Activated CD8-positive, alpha-beta memory T cell treated with anti-CD3 and anti-CD28 coated beads for 48 hours (primary cell): ENCODE results near the gene UBLCP1.
"Not testable (repeated sequence)": the region's sequence is repeated elsewhere in the genome, so short reads cannot be mapped to it uniquely, and the experiment has no call there.

ENCODE experiments used
- DNase-seq, 3 experiments: peaks; one replicate each; pipeline ENCODE4 v3.0.0-alpha.2; 2020; ENCODE audit warnings: low read depth in 2 of 3, low spot score in 2 of 3

Gene UBLCP1

GRCh38 chr5:159249158-159249557 lies 13.9 kb upstream of the UBLCP1 start:
- DNase-seq, result no peak

DNA sequence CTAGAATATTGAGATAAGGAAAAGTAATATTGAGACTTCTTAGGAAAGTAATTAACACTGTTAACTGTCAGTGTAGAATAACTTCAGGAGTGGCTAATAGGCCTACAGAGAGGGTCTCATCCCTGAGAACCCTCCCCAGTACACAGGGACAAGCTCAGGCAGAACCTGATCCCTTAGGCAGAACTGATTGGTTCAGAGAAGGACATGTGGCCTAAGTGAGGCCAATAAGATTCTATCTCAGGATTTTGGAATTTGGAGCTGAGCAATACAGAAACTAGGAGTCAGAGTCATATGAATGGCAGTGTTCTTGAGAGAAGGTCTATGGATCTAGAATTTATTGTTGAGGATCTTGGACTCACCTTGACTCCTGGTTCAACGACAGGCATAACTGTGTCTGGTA lies 10.9 kb upstream of the UBLCP1 start:
- DNase-seq, result no peak

DNA sequence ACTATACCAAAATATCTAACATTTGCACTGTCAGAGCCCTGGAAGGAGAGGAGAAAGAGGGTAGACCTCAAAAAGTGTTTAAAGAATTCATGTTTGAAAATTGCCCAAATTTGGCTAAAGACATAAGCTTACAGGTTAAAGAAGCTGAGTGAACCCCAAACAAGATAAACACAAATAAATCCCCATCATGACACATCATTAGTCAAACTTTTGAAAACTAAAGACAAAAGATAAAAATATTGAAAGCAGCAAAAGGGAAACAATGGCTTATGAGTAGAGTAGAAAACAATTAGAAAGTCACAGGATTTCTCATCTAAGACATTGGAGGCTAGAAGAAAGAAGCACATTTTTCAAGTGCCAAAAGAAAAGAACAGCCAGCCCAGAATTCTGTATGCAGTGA lies 6.1 kb upstream of the UBLCP1 start:
- no peak for DNase-seq

- DNase-seq, result no peak
Observed at GRCh38 chr5:159257629-159258283, 5.3 kb upstream of the UBLCP1 start.

GRCh38 chr5:159258361-159258760 lies 4.7 kb upstream of the UBLCP1 start:
- DNase-seq, result no peak

- DNase-seq, result not testable (repeated sequence)
Observed at GRCh38 chr5:159260212-159260611, 2.9 kb upstream of the UBLCP1 start.

- DNase-seq, result no peak
Observed at GRCh38 chr5:159262472-159262858, 625 bp upstream of the UBLCP1 start.

GRCh38 chr5:159263569-159263905 lies 447 bp downstream of the UBLCP1 start:
- DNase-seq, result no peak

- DNase-seq, result not testable (repeated sequence)
Observed at GRCh38 chr5:159266764-159267163, 3.7 kb downstream of the UBLCP1 start.

DNA sequence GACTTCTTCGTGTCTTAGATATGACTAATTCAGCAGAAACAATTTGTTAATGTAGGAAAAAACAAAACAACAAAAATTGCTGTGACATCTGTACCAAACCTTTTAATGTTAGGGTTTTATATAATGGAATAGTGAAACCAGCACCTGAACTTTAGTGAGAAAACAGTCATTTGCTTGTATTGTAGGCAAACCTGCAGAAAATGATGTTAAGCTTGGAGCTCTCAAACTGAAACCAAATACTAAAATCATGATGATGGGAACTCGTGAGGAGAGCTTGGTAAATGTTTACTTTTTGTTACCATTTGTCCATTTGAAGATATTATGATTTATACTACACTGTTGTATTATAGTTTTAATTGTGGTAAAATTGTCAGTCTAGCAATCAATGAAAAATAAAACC lies 6.6 kb downstream of the UBLCP1 start:
- no peak for DNase-seq

DNA sequence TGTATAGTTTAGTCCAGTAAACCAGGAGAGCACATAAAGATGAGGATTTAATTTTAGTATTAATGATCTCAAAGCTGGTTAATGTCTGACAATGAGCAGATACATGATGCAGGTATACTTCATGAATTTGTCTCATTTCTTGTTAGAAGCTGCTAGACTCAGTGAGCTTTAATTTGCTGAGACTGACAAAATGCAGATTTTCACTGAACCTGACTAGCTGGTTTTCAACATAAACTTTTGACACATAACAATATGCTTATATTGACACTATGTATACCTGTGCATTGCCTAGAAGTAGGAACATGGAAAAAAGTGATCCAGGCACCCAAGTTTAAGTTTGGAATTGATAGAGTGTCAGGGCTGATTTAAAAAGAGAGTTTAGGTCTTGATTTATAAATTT lies 10.8 kb downstream of the UBLCP1 start:
- DNase-seq, result no peak

DNA sequence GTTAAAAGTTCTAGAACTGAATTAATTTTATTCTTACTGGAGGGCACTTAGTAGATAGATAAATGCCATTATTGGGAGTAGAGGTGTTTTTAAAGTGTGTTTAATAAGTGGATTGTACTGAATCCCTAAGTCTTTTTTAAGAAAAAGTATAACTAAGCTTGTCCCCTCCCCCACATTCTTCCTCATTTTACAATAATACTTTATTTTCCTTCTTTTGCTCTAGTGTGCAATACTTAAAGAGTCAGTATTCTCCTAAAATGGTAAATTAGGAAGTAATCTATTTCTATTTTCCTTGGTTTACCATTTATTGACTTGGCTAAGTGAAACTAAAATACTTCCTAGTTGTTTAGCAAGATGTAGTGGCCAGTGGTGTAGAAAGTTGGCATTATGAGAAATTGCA lies 11.6 kb downstream of the UBLCP1 start:
- DNase-seq, result no peak

GRCh38 chr5:159286420-159287035 lies 23.4 kb downstream of the UBLCP1 start:
- no peak for DNase-seq

DNA sequence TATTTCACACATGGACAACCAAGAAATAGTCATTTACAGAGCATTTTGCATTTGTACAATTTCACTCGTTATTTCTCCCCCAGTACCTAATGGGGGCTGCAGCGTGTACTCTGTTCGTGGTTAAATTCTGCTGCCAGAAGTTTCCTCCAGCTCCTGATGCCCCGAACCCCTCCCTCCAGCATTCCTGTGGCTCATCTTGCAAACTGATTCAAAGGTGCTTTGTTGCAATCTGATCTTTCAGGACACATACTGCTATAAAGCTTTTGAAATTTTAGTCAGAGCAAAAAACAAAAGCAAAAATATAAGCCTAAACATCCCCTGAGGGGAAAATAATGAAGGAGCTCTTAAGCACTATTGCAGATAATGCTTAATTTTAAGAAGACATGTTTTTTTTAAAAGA lies 27.7 kb downstream of the UBLCP1 start:
- no peak for DNase-seq

DNA sequence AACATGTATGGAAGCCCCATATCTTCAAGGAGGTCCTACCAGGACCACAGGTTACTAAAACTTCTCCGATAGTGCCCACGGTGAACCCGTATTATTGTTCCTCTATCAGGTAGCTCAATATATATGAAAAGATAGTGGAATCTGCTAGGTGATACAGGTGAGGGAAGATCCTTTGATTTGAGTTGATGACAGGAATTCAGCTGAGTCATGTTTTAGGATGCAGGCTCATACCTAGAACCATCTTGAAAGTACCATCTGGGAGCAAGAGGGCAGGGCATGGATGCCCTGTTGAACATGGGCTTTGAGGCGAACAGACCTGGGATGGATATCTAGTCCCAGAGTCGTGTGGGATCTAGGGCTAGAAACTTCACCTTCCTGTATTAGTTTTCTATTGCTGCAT lies 31.8 kb downstream of the UBLCP1 start:
- no peak for DNase-seq

GRCh38 chr5:159297300-159297699 lies 34.2 kb downstream of the UBLCP1 start:
- DNase-seq, result not testable (repeated sequence)

DNA sequence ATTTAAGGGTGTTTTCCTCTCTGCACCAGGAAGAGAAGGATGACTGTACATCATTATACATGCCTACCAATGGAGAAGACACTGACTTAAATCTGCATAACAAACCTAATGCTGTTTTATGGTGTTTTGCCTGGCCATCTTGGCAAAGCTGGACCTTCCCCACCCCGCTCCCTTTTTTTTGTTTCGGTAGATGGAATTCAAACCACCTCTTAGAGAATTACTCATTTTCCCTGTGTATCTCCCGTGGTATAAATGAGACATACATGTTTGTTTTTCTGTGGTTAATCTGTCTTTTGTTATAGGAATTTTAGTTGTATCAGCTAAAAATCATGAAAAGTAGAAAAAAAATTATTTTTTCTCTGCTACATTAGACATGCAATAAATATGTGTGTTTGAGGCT lies 38.4 kb downstream of the UBLCP1 start:
- no peak for DNase-seq

DNA sequence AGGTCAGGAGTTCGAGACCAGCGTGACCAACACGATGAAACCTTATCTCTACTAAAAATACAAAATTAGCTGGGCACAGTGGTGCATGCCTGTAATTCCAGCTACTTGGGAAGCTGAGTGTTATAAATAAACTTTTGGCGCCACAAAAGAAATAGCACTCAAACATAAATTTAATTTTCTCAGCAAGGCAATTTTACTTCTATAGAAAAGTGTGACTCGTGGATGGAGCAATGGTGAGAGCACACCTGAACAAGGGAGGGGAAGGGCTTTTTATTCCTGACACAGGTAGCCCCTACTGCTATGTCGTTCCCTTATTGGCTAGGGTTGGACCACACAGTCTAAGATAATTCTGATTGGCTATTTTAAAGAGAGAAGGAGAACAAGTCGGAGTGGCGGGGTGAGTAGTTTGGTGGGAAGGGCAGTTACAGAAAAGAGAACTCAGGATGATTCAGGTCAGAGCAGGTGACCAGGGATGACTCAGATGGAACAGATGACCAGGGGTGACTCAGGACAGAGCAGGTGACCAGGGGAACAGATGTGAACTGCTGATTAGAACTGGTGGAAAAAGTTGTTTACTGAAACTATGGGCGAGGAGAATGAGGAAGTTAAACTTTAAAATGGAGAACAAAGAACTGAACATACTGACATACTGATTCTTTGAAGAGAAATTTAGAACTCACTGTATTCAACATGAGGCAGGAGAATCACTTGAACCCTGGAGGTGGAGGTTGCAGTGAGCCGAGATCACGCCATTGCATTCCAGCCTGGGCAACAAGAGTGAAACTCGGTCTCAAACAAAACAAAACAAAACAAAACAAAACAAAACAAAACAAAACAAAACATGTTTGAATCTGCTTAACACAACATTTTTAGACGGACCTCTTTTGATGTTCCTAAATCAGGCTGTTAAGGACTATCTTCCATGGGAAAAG lies 39.1 kb downstream of the UBLCP1 start:
- not testable (repeated sequence) for DNase-seq

DNA sequence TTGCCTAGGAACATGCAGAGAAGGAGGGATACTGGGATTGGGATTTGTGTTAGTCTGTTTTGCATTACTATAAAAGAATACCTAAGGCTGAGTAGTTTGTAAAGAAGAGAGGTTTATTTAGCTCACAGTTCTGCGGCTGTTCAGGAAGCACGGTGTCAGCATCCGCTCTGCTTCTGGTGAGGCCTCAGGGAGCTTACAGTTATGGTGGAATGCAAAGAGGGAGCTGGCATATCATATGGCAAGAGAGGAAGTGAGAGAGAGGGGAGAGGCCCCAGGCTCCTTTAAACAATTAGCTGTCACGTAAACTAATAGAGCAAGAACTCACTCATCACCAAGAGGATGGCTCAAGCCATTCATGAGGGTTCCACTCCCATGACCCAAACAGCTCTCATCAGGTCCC lies 40.2 kb downstream of the UBLCP1 start:
- no peak for DNase-seq

GRCh38 chr5:159304961-159305595 lies 42.0 kb downstream of the UBLCP1 start:
- DNase-seq, result no peak

DNA sequence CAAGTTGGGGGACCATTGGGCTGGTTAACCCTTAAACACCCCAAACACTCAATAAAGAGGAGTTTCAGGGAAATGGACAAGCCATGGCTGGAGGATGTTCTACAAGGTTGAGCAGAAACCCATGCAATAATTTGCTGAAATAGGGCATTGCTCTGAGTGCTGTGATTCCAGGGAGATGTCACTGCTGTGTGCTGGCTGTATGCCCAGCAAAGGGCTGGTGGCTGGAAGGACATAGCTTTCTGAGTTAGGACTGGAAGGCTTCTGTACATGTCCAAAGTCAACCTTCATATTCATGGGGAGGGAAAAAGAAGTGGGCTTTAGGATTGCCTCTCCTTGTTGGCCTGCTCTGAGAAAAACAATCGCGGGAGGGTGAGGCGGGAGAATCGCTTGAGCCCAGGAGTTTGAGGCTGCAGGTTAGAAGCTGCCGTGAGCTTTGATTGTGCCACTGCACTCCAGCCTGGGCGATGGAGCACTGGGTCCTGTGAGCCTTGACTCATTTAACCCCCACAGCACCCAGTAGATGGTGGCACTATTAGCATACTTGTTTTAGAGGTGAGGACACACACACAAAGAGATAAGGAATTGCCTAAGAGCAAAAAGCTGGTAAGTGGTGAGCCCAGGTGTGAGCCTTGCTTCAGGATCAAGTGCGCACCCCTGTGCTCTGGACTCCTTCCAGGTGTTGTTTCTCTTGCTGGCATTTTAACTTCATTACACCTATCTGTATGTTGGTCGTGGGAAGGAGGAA lies 46.8 kb downstream of the UBLCP1 start:
- DNase-seq, result no peak
